Right cardiac atrium (tissue), 5 donors: Measurements from ENCODE around the gene STRIP2. TPM values are rescaled to one million over a fixed set of nuclear protein-coding genes. Genes with fewer than 3 reads are reported as not detected.

Experiments used
- ATAC-seq, 2 donors: fragments of 200-7000 bp; cut with Tn5 transposase; one replicate each; pipeline versions ENCODE4 v1.8.0 to v1.9.1; 2020; ENCODE audit warnings: moderate library complexity in 2 of 2, mild to moderate bottlenecking in 1 of 2
- DNase-seq, 3 donors: peaks; one replicate each; pipeline ENCODE4 v3.0.0-alpha.2; 2020
- H3K27ac ChIP-seq: one replicate; pipeline ENCODE4 v1.5.1; 2013; ENCODE audit warnings: mild to moderate bottlenecking, low read length, control low read depth, moderate library complexity
- H3K27me3 ChIP-seq: one replicate; pipeline ENCODE4 v1.6.1; 2013; ENCODE audit not compliant: control insufficient read depth, insufficient read depth
- H3K4me1 ChIP-seq: one replicate; pipeline ENCODE4 v1.6.1; 2013; ENCODE audit warnings: low read length; ENCODE audit not compliant: control insufficient read depth, insufficient read depth
- H3K4me3 ChIP-seq: one replicate; pipeline ENCODE4 v1.5.1; 2013; ENCODE audit warnings: low read length, control low read depth
- H3K9me3 ChIP-seq: one replicate; pipeline ENCODE4 v1.6.1; 2013; ENCODE audit warnings: low read length; ENCODE audit not compliant: control insufficient read depth
- WGBS: extraction: QIAGEN DNeasy Blood & Tissue Kit; methylation state at CpG from one replicate; pipeline ENCODE4 v1.1.7; 2013; 5-methylcytosine and 5-hydroxymethylcytosine counted together
- intact Hi-C, 4 donors: fragments of 100-400 bp; cut with DNase I; formaldehyde crosslinking; loops; one replicate each; pipeline versions ENCODE4 v1.11.0 to v1.14.0; 2022 to 2023
- polyA plus RNA-seq: library from polyadenylated mRNA; stranded (reverse); fragments of 200-250 nt; gene quantifications from one replicate; pipeline ENCODE4 v1.2.3, GENCODE V29; 2013
- total RNA-seq, 4 donors: library from RNA; stranded (reverse); fragmentation: NEBNext Ultra II Directional; extraction: Animal tissue kit (Norgen Biotek cat#: 25700); gene quantifications; one replicate each; pipeline ENCODE4 v1.2.1, GENCODE V29; 2021
- donor health status: healthy with polysubstance abuse.
- donor health status: DM: no; HTN: yes; CAD: no.
- donor health status: DM: no; HTN: no; CAD: no.
- donor health status: DM: no; HTN: yes; CAD: no; lungs with severe emphysema.
- donor health status: DM: yes; HTN: yes; CAD: no.

The STRIP2 gene
- total and polyA plus RNA-seq, 5 donors, result 7.1 to 16.7 (median 13.2) TPM

- H3K4me3 ChIP-seq, result no peak overlapping the region
- H3K27ac ChIP-seq, result no peak overlapping the region
- intact Hi-C loops, result no loop called here
- ATAC-seq, result no peak
- 77% methylated on average over 5 of the region's 5 CpGs for WGBS
- H3K27me3 ChIP-seq, result no peaks in the 10 kb centered on the region
- DNase-seq, result no peak
- H3K9me3 ChIP-seq, result no peaks in the 10 kb centered on the region
- no peaks in the 10 kb centered on the region for H3K4me1 ChIP-seq
Measured at GRCh38 chr7:129494041-129494440, 59.8 kb downstream of the STRIP2 start.

GRCh38 chr7:129495987-129496386 lies 61.8 kb downstream of the STRIP2 start:
- Histone ChIP-seq H3K4me1 (no peaks in the 10 kb centered on the region), H3K4me3 (no peak overlapping the region), H3K27ac (no peak overlapping the region), H3K27me3 (no peaks in the 10 kb centered on the region), H3K9me3 (no peaks in the 10 kb centered on the region)
- ATAC-seq, result no peak
- 59% methylated on average over 1 of the region's 1 CpG for WGBS
- no peak for DNase-seq
- intact Hi-C loops, result no loop called here

DNA sequence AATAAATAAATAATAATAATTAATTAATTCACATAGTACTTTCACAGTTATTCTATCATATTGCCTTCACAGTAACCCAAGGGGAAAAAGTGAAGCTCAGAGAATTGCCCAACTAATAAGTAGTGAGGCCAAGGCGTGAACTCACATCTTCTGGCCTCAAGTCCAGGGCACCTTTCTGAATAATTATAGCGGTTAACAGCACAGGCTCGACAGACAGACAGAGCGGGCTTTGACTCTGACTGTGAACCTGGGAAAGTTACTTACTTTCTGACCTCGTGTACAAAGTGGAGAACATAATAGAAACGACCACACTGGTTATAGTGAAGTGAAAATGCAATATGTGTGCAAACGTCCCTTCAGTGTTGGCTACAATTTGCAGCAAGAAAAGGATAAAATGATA lies 62.4 kb downstream of the STRIP2 start:
- DNase-seq (no peak), ATAC-seq (no peak)
- H3K4me1 ChIP-seq, result no peaks in the 10 kb centered on the region
- no peak overlapping the region for H3K27ac ChIP-seq
- no peak overlapping the region for H3K4me3 ChIP-seq
- H3K27me3 ChIP-seq, result no peaks in the 10 kb centered on the region
- 77% methylated on average over 7 of the region's 7 CpGs for WGBS
- intact Hi-C loops, result no loop called here
- H3K9me3 ChIP-seq, result no peaks in the 10 kb centered on the region

GRCh38 chr7:129497156-129497555 lies 62.9 kb downstream of the STRIP2 start:
- H3K4me3 ChIP-seq, result no peak overlapping the region
- ATAC-seq (no peak), DNase-seq (no peak)
- 87% methylated on average over 4 of the region's 4 CpGs for WGBS
- no peak overlapping the region for H3K27ac ChIP-seq
- no peaks in the 10 kb centered on the region for H3K4me1 ChIP-seq
- H3K9me3 ChIP-seq, result no peaks in the 10 kb centered on the region
- intact Hi-C loops, result no loop called here
- no peaks in the 10 kb centered on the region for H3K27me3 ChIP-seq

DNA sequence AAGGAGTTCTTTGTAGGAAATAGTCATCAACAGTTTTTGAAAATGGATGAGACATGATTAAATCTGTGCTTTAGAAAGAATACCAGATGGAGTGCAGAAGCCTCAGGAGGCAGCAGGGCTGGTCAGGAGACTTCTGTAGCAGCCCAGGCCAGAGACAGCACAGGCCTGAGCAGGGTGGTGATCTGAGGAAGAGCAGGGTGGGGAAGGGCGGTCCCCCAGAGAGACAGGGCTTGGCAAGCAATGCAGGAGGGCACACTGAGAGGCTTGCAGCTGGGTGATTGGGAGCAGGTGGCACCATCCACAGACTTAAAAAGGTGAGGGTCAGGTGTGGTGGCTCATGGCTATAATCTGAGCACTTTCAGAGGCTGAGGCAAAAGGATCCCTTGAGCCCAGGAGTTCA lies 63.8 kb downstream of the STRIP2 start:
- no peaks in the 10 kb centered on the region for H3K9me3 ChIP-seq
- intact Hi-C loops, result no loop called here
- WGBS, result 91% methylated on average over 1 of the region's 1 CpG
- no peak overlapping the region for H3K4me3 ChIP-seq
- H3K4me1 ChIP-seq, result no peaks in the 10 kb centered on the region
- no peaks in the 10 kb centered on the region for H3K27me3 ChIP-seq
- H3K27ac ChIP-seq, result no peak overlapping the region
- ATAC-seq, result no peak
- DNase-seq, result no peak

DNA sequence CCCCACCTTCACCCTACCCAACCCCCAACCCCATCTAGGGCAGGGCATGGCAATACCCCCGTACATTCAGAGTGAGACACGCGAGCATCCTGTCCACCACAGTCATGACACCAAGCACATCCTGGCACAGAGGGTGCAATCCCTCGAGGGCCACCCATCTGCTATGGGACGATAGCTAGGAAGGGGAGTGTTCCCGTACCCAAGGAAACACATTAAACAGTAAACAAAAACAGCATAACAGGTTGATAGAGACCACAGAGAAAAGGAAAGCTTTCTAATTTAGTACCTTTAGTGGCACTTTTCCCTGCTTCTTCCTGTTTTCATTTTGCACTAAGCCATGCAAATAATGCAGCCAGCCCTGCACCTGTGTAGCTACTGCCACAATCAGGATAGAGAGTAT lies 65.8 kb downstream of the STRIP2 start:
- ATAC-seq, result no peak
- intact Hi-C loops, result no loop called here
- no peaks in the 10 kb centered on the region for H3K9me3 ChIP-seq
- no peaks in the 10 kb centered on the region for H3K4me1 ChIP-seq
- H3K4me3 ChIP-seq, result no peak overlapping the region
- H3K27ac ChIP-seq, result no peak overlapping the region
- WGBS, result 75% methylated on average over 6 of the region's 6 CpGs
- H3K27me3 ChIP-seq, result no peaks in the 10 kb centered on the region
- no peak for DNase-seq

DNA sequence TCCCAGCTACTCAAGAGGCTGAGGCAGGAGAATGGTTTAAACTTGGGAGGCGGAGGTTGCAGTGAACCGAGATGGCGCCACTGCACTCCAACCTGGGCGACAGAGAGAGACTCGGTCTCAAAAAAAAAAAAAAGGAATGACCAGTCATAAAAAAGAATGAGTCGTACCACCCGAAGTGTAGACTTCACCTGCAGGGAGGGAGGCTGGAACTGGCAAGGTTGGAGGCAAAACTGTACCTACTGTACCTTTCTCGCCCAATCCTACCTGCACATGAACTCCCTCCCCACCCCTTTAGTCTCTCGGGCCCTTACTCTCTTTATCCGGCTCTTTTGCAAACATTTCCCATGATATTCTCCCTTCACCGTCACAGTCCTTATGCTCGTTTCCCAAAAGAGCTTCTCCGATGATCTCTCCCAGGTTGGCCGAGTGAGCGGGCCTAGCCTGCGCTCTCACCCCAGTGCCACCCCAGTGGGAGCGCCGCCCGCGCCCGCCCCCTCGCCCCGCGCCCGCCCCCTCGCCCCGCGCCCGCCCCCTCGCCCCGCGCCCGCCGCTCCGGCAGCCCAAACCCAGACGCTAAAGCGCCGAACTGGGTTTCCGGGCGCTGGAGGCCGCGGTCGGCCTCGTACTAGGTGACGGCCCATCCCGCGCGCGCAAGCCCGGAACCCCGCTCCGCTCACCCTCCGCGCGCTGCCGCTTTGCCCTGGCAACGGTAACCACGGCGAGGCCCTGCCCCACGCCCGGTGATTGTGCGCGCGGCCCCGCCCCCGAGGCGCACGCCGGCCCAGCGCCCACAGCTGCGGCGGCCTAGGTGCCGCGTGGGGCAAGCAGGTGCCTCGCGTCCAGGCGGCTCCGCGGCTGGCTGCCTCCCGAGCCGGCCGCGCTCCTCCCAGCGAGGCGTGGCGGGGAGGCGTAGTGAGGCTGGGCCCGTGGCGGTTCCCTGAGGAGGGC lies 67.8 kb downstream of the STRIP2 start, which contains the start of gene SMKR1:
Gene SMKR1, plus strand, starts transcription at position 772 of the 948 bp plus-strand sequence. CDS start 294 bp downstream, outside the sequence.
- no peaks in the 10 kb centered on the region for H3K27me3 ChIP-seq
- H3K4me1 ChIP-seq, result no peaks in the 10 kb centered on the region
- peak within 1 kb of the TSS; percentile 30 for H3K4me3 ChIP-seq
- ATAC-seq (peak; percentile 91 to 95), DNase-seq (peak; percentile 69 to 91 (median 85))
- intact Hi-C loops, result no loop called here
- H3K27ac ChIP-seq, result no peak within 1 kb of the TSS
- no peaks in the 10 kb centered on the region for H3K9me3 ChIP-seq
- 6% methylated on average over 89 of the region's 89 CpGs for WGBS

DNA sequence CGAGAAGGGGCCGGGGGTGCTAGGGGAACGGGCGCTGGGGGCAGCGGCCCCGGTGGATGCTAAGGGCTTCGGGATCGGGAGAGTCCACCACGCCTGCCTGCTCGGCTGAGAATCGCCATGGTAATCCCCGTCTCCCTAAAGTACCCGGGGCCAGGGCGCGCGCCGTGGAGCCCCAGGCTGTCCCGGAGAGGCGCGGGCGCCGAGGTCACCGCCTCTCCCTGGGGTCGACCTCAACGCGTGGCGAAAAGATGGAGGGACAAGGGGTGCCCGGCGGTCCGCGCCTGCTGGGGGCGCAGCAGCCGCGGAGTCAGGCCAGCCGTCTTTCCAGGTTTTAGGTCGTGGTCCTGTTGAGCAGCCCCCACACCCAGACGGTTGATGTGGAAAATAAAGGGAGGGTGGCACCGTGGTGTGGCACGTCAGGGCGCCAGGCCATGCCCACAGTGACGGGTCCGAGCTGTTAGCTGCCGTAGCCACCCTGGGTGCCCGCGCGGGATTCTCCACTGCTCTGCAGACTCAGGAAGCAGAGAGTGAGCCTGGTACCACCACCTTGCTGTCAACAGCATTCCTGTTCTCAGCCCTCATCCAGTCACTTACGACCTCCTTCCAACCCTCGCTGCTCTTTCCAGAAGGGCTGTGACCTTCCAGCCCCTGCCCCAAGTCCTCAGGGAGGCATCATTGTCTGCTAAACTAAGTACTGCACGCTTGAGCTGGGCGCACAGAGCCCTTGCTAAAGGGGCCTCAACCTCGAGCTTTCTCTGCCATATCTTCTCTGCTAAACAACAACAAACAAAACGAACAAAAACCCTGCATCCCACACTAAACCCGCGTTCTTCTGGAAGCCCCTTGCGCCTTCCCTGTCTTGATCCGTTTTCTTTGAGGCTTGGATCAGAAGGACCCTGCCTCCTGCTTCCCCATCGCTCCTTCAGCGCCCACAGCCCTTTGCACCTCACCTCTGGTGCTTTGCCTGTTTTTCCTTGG lies 68.8 kb downstream of the STRIP2 start:
- 11% methylated on average over 58 of the region's 58 CpGs for WGBS
- Histone ChIP-seq H3K27me3 (no peaks in the 10 kb centered on the region), H3K9me3 (no peaks in the 10 kb centered on the region), H3K4me1 (no peaks in the 10 kb centered on the region), H3K27ac (no peak overlapping the region), H3K4me3 (peak overlapping the region; percentile 30)
- intact Hi-C loops, result no loop called here
- DNase-seq (no peak), ATAC-seq (peak; percentile 32 to 44)

- no peak for ATAC-seq
- no peaks in the 10 kb centered on the region for H3K9me3 ChIP-seq
- 97% methylated on average over 8 of the region's 8 CpGs for WGBS
- no peak overlapping the region for H3K4me3 ChIP-seq
- intact Hi-C loops, result no loop called here
- no peaks in the 10 kb centered on the region for H3K4me1 ChIP-seq
- H3K27me3 ChIP-seq, result no peaks in the 10 kb centered on the region
- DNase-seq, result no peak
- no peak overlapping the region for H3K27ac ChIP-seq
Measured at GRCh38 chr7:129503725-129504124, 69.5 kb downstream of the STRIP2 start.

- no peaks in the 10 kb centered on the region for H3K27me3 ChIP-seq
- intact Hi-C loops, result no loop called here
- H3K4me3 ChIP-seq, result no peak overlapping the region
- no peaks in the 10 kb centered on the region for H3K9me3 ChIP-seq
- ATAC-seq, result no peak
- H3K27ac ChIP-seq, result no peak overlapping the region
- WGBS, result 59% methylated on average over 8 of the region's 8 CpGs
- no peaks in the 10 kb centered on the region for H3K4me1 ChIP-seq
- DNase-seq, result no peak
Measured at GRCh38 chr7:129512192-129512591, 78.0 kb downstream of the STRIP2 start.

DNA sequence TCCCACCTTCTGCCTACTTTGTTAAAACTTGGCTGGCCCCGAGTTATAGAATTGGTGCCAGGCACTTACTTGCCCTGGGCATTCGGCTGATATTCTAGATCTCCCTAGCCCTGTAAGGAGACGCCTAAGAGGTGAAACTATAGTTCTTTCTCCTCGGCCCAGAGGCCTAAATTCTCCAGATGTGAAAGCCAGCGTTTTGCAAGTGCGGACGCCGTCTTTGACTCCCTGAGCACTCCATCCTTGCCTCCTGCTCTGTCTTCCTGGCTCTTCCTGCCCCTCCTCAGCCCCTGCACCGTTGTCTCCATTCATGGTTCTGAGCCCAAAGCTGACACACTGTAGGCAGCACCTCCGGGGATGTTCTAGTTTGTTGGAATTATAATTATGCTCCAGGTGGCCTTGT lies 79.3 kb downstream of the STRIP2 start:
- Histone ChIP-seq H3K27me3 (no peaks in the 10 kb centered on the region), H3K27ac (no peak overlapping the region), H3K9me3 (no peaks in the 10 kb centered on the region), H3K4me1 (no peaks in the 10 kb centered on the region), H3K4me3 (no peak overlapping the region)
- ATAC-seq (no peak), DNase-seq (no peak)
- WGBS, result 83% methylated on average over 10 of the region's 10 CpGs
- intact Hi-C loops, result no loop called here
